ENCODE measurements around the gene SDK1. TPM values are rescaled to one million over a fixed set of nuclear protein-coding genes. Genes with fewer than 3 reads are reported as not detected.

Gene SDK1
- total RNA-seq, 4 donors from 2014 or later: 2.0 to 9.3 (median 3.8) TPM

GRCh38 chr7:3649678-3650440, 348.8 kb downstream of the SDK1 start:
- H3K36me3 ChIP-seq: no peaks in the 10 kb centered on the region
- 85 to 86% methylated on average over 10 of the region's 10 CpGs for WGBS, 2 donors

GRCh38 chr7:3650844-3651243, 349.8 kb downstream of the SDK1 start:
- no peak for DNase-seq

More at GRCh38 chr7:3649678-3650440, 348.8 kb downstream of the SDK1 start:
- TF ChIP-seq CTCF (IDR thresholded peaks at IDR 0.05): no peak
- no peak for TF ChIP-seq POLR2A (IDR thresholded peaks at IDR 0.05)
- no peak overlapping the region for H3K27ac ChIP-seq
- H3K27me3 ChIP-seq: no peaks in the 10 kb centered on the region
- no peak overlapping the region for H3K4me3 ChIP-seq
- no peak for DNase-seq
- H3K9me3 ChIP-seq: no peaks in the 10 kb centered on the region
- no peaks in the 10 kb centered on the region for H3K4me1 ChIP-seq
- intact Hi-C loops (cut with DNase I): no loop called here

GRCh38 chr7:3655635-3656034, 354.6 kb downstream of the SDK1 start:
- no peaks in the 10 kb centered on the region for H3K9me3 ChIP-seq
- intact Hi-C loops (cut with DNase I): no loop called here
- WGBS, 2 donors: 91 to 95% methylated on average over 7 of the region's 7 CpGs
- no peaks in the 10 kb centered on the region for H3K4me1 ChIP-seq
- no peaks in the 10 kb centered on the region for H3K27me3 ChIP-seq
- H3K4me3 ChIP-seq: no peak overlapping the region
- no peak for DNase-seq
- no peak for TF ChIP-seq POLR2A (IDR thresholded peaks at IDR 0.05)
- TF ChIP-seq CTCF (IDR thresholded peaks at IDR 0.05): no peak
- H3K27ac ChIP-seq: no peak overlapping the region
- no peaks in the 10 kb centered on the region for H3K36me3 ChIP-seq

More at GRCh38 chr7:3650844-3651243, 349.8 kb downstream of the SDK1 start:
- intact Hi-C loops (cut with DNase I): no loop called here
- no peak overlapping the region for H3K4me3 ChIP-seq
- no peak overlapping the region for H3K27ac ChIP-seq
- no peaks in the 10 kb centered on the region for H3K4me1 ChIP-seq
- TF ChIP-seq POLR2A (IDR thresholded peaks at IDR 0.05) (no peak), CTCF (IDR thresholded peaks at IDR 0.05) (no peak)
- no peaks in the 10 kb centered on the region for H3K36me3 ChIP-seq
- H3K27me3 ChIP-seq: no peaks in the 10 kb centered on the region
- 80 to 88% methylated on average over 2 of the region's 2 CpGs for WGBS, 2 donors
- no peaks in the 10 kb centered on the region for H3K9me3 ChIP-seq

- Histone ChIP-seq H3K27ac (no peak overlapping the region), H3K9me3 (no peaks in the 10 kb centered on the region), H3K36me3 (no peaks in the 10 kb centered on the region), H3K4me1 (no peaks in the 10 kb centered on the region), H3K27me3 (no peaks in the 10 kb centered on the region), H3K4me3 (no peak overlapping the region)
- no peak for TF ChIP-seq CTCF (IDR thresholded peaks at IDR 0.05)
- TF ChIP-seq POLR2A (IDR thresholded peaks at IDR 0.05): no peak
- no peak for DNase-seq
- WGBS, 2 donors: 72 to 73% methylated on average over 2 to 3 of the region's 6 CpGs
- intact Hi-C loops (cut with DNase I): no loop called here
Measured at GRCh38 chr7:3657206-3657605, 356.2 kb downstream of the SDK1 start.

- 88 to 94% methylated on average over 2 of the region's 2 CpGs for WGBS, 2 donors
- no peaks in the 10 kb centered on the region for H3K9me3 ChIP-seq
- DNase-seq: no peak
- no peaks in the 10 kb centered on the region for H3K4me1 ChIP-seq
- intact Hi-C loops (cut with DNase I): no loop called here
- TF ChIP-seq CTCF (IDR thresholded peaks at IDR 0.05) (no peak), POLR2A (IDR thresholded peaks at IDR 0.05) (no peak)
- H3K4me3 ChIP-seq: no peak overlapping the region
- H3K36me3 ChIP-seq: no peaks in the 10 kb centered on the region
- no peaks in the 10 kb centered on the region for H3K27me3 ChIP-seq
- no peak overlapping the region for H3K27ac ChIP-seq
Measured at GRCh38 chr7:3668743-3669142, 367.7 kb downstream of the SDK1 start.
